Measurements from ENCODE around the gene SET. TPM values are rescaled to one million over a fixed set of nuclear protein-coding genes. Genes with fewer than 3 reads are reported as not detected.
A peak's percentile ranks its signal among the peaks of the same experiment; 100 is the strongest.

SET gene
- total and polyA plus RNA-seq, 2 of the 8 experiments (the other 6 are each of a cell fraction or from before 2014, with no cell fraction given), result 466 to 1,345 TPM

DNA sequence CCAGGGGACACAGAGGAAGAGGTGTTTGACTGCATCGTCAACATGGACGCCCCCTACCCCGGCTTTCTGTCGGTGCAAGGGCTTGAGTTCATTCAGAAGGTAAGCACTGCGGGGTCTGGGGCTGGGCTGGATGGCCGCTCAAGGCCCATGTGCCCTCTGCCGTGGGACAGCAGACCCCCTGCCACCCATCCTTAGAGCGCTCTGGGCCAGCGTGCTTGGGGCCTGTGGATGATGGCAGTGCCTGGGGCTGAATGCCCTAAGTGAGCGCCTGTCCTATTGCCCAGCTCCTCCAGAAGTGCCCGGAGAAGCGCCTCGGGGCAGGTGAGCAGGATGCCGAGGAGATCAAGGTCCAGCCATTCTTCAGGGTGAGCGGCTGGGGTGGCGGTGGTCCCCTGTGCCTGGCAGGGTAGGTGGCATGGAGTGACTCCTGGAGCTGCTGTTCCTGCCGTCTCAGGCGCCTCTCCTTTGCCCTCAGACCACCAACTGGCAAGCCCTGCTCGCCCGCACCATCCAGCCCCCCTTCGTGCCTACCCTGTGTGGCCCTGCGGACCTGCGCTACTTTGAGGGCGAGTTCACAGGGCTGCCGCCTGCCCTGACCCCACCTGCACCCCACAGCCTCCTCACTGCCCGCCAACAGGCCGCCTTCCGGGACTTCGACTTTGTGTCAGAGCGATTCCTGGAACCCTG is 31.0 kb downstream of the SET start:
- no peak overlapping the region for H2BK12ac ChIP-seq (ENCODE audit: low read depth, low read length)
- H2BK20ac ChIP-seq (ENCODE audit: low read length), result no peak overlapping the region
- H4K91ac ChIP-seq (replicated peaks; ENCODE audit: insufficient read length, low read length), result no peak overlapping the region
- no peak overlapping the region for H3K4ac ChIP-seq (replicated peaks; ENCODE audit: insufficient read length, low read depth, low read length)
- POLR2A ChIA-PET (ENCODE audit: partially characterized antibody), result interaction anchor here (1.0 to 13.5 kb wide), 3 partner anchors 11 to 74 kb away, joined by 3 to 133 read pairs (median 49); partner anchors contain the start of gene SET
- no peak overlapping the region for H3K56ac ChIP-seq (replicated peaks; ENCODE audit: insufficient read length, low read depth, low read length)
- no peaks in the 10 kb centered on the region for H3K9me3 ChIP-seq (ENCODE audit: insufficient read depth in 2 of 2, low read depth in 1 of 2, low read length in 1 of 2)
- H2BK15ac ChIP-seq (ENCODE audit: low read length), result no peak overlapping the region
- H3K27me3 ChIP-seq (replicated peaks in 1 of 4; ENCODE audit: control insufficient read depth in 3 of 4, extremely low read depth in 1 of 4, insufficient read depth in 3 of 4, low read length in 3 of 4), result no peaks in the 10 kb centered on the region
- H4K8ac ChIP-seq (ENCODE audit: extremely low read depth, insufficient read depth, low read length), result no peak overlapping the region
- no peak overlapping the region for H4K5ac ChIP-seq (ENCODE audit: insufficient read length, low read depth, low read length)
- WGBS, 2 experiments (ENCODE audit: extremely low coverage in 1 of 2, insufficient coverage in 1 of 2, insufficient read length in 1 of 2, insufficient replicate concordance in 2 of 2, low coverage in 1 of 2, low lambda C conversion rate in 2 of 2, missing lambda C conversion rate in 1 of 2), result 93% methylated on average over 26 of the region's 30 CpGs; no CpG with 5 or more reads in 1 of the 2 experiments
- no peak overlapping the region for H2BK120ac ChIP-seq (replicated peaks; ENCODE audit: low read depth, low read length)
- no peaks in the 10 kb centered on the region for H3K79me2 ChIP-seq (ENCODE audit: control insufficient read depth in 1 of 2, insufficient read depth in 2 of 2, low read length in 2 of 2)
- CTCF ChIA-PET (ENCODE audit: partially characterized antibody), result interaction anchor here (0.9 to 1.5 kb wide), 6 partner anchors 10 to 87 kb away, joined by 3 to 5 read pairs (median 4); no protein-coding TSS in a partner anchor
- no peak overlapping the region for H3K9ac ChIP-seq (replicated peaks in 1 of 4; ENCODE audit: extremely low read depth in 1 of 4, low read depth in 3 of 4, low read length in 3 of 4)
- no peak overlapping the region for H3K4me3 ChIP-seq (ENCODE audit: extremely low read depth in 1 of 4, insufficient read depth in 2 of 4, low read depth in 3 of 4, low read length in 4 of 4)
- H3K14ac ChIP-seq (ENCODE audit: insufficient read length), result no peak overlapping the region
- no peak overlapping the region for H2BK5ac ChIP-seq (ENCODE audit: low read depth, low read length)
- no peak overlapping the region for H3K23ac ChIP-seq (ENCODE audit: insufficient read length)
- H3K18ac ChIP-seq (ENCODE audit: extremely low read depth, low read length), result no peak overlapping the region
- DNase-seq (ENCODE audit: low read depth in 1 of 2, low spot score in 2 of 2), result no peak
- no peak overlapping the region for H2AK5ac ChIP-seq (ENCODE audit: low read depth, low read length)
- no peak overlapping the region for H3K27ac ChIP-seq (ENCODE audit: low read depth, low read length)
- peaks cover 0 to 15% (median 10%) of the 10 kb centered on the region in 4 experiments; a peak in 4 of 8 replicates for H3K36me3 ChIP-seq (ENCODE audit: control insufficient read depth in 2 of 4, insufficient read depth in 4 of 4, low read length in 3 of 4)
- no peak for FAIRE-seq
- peaks cover 0 to 3% (median 0%) of the 10 kb centered on the region in 4 experiments; a peak in 3 of 7 replicates for H3K4me1 ChIP-seq (replicated peaks in 1 of 4; ENCODE audit: control insufficient read depth in 3 of 4, insufficient read depth in 4 of 4, low read length in 3 of 4)
- peaks cover 0 to 2% of the 10 kb centered on the region in 2 experiments for H4K20me1 ChIP-seq (replicated peaks in 1 of 2; ENCODE audit: control insufficient read depth in 1 of 2, insufficient read depth in 2 of 2, low read length in 2 of 2)
- H2AFZ ChIP-seq (ENCODE audit: low read length), result no peak overlapping the region
- H3K79me1 ChIP-seq (ENCODE audit: low read depth, low read length), result peaks cover 3% of the 10 kb centered on the region; the same call in 1 of the 2 replicates
- no peak overlapping the region for H3K4me2 ChIP-seq (ENCODE audit: insufficient read depth in 1 of 2, low read depth in 2 of 2, low read length in 2 of 2)
- peaks cover 4% of the 10 kb centered on the region for H3K23me2 ChIP-seq (ENCODE audit: low read depth, low read length)
- no peak for TF ChIP-seq SIX5 (IDR thresholded peaks at IDR 0.05; ENCODE audit: low read depth, low read length)
- TF ChIP-seq CTBP2 (IDR thresholded peaks at IDR 0.05; ENCODE audit: borderline replicate concordance, insufficient read depth, insufficient read length, low read length), result no peak
- TF ChIP-seq CBX8 (IDR thresholded peaks at IDR 0.05; ENCODE audit: borderline replicate concordance, low read depth, low read length), result no peak
- TF ChIP-seq RNF2 (IDR thresholded peaks at IDR 0.05; ENCODE audit: borderline replicate concordance, low read depth, low read length, missing control alignments, poor library complexity, severe bottlenecking), result no peak
- TF ChIP-seq SIRT6 (IDR thresholded peaks at IDR 0.05; ENCODE audit: low read length), result no peak
- TF ChIP-seq, protein P1, sequence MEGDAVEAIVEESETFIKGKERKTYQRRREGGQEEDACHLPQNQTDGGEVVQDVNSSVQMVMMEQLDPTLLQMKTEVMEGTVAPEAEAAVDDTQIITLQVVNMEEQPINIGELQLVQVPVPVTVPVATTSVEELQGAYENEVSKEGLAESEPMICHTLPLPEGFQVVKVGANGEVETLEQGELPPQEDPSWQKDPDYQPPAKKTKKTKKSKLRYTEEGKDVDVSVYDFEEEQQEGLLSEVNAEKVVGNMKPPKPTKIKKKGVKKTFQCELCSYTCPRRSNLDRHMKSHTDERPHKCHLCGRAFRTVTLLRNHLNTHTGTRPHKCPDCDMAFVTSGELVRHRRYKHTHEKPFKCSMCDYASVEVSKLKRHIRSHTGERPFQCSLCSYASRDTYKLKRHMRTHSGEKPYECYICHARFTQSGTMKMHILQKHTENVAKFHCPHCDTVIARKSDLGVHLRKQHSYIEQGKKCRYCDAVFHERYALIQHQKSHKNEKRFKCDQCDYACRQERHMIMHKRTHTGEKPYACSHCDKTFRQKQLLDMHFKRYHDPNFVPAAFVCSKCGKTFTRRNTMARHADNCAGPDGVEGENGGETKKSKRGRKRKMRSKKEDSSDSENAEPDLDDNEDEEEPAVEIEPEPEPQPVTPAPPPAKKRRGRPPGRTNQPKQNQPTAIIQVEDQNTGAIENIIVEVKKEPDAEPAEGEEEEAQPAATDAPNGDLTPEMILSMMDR (IDR thresholded peaks at IDR 0.05; ENCODE audit: control extremely low read depth in 1 of 3, insufficient read depth in 1 of 3, low read depth in 1 of 3, low read length in 3 of 3), result peak in 1 of 3 experiments; percentile 11; a peak in 2 of 4 replicates
- no peak for TF ChIP-seq TCF12 (IDR thresholded peaks at IDR 0.05; ENCODE audit: low read depth, low read length)
- no peak for TF ChIP-seq EZH2 (IDR thresholded peaks at IDR 0.05; ENCODE audit: low read depth, low read length, severe bottlenecking)
- no peak for TF ChIP-seq NRF1 (IDR thresholded peaks at IDR 0.05; ENCODE audit: low read depth, low read length)

All from H1 (cell line).